Measurements from ENCODE around the gene TNFAIP1.

- TF ChIP-seq CTCF (IDR thresholded peaks at IDR 0.05), result no peak
- no peak for TF ChIP-seq POLR2A (IDR thresholded peaks at IDR 0.05)
Observed at GRCh38 chr17:28326114-28326513, 9.4 kb upstream of the TNFAIP1 start.
